Activated T-cell treated with anti-CD3 and anti-CD28 coated beads, Interleukin-2, amount 50 U/mL, for 72 hours (primary cell): Measurements from ENCODE around the gene CCSER1. TPM values are rescaled to one million over a fixed set of nuclear protein-coding genes. Genes with fewer than 3 reads are reported as not detected.
"Not testable (repeated sequence)": the region's sequence is repeated elsewhere in the genome, so short reads cannot be mapped to it uniquely, and the experiment has no call there.

Experiments
- ATAC-seq, 2 donors: fragments of 150-1000 bp; cut with Tn5 transposase; replicated peaks in 1 of 2; 2 replicates each; pipeline ENCODE4 v1.10.0; 2021; ENCODE audit warnings: moderate library complexity in 2 of 2, mild to moderate bottlenecking in 1 of 2
- DNase-seq, 2 donors: peaks; one replicate each; pipeline ENCODE4 v3.0.0; 2021 to 2022; ENCODE audit warnings: mixed read lengths in 1 of 2
- H3K27ac Mint-ChIP-seq: one replicate; pipeline ENCODE4 v1.8.0; 2022; ENCODE audit warnings: mild to moderate bottlenecking, moderate library complexity, mixed read lengths
- H3K27me3 Mint-ChIP-seq: one replicate; pipeline ENCODE4 v1.8.0; 2022; ENCODE audit warnings: low read depth, mixed read lengths
- H3K36me3 Mint-ChIP-seq, 2 donors: one replicate each; pipeline ENCODE4 v1.8.0; 2022; ENCODE audit warnings: mixed read lengths in 2 of 2, mild to moderate bottlenecking in 1 of 2; ENCODE audit not compliant: insufficient read depth in 2 of 2
- H3K4me1 Mint-ChIP-seq: one replicate; pipeline ENCODE4 v1.8.0; 2022; ENCODE audit warnings: low read depth, mixed read lengths
- H3K4me3 Mint-ChIP-seq, 2 donors: one replicate each; pipeline ENCODE4 v1.8.0; 2022; ENCODE audit warnings: mild to moderate bottlenecking in 2 of 2, mixed read lengths in 2 of 2, moderate library complexity in 2 of 2
- H3K9me3 Mint-ChIP-seq, 2 donors: one replicate each; pipeline ENCODE4 v1.8.0; 2022; ENCODE audit warnings: mixed read lengths in 2 of 2
- total RNA-seq, 2 donors: library from RNA; stranded (reverse); gene quantifications; one replicate each; pipeline ENCODE4 v1.2.3, GENCODE V29; 2022

The CCSER1 gene
- total RNA-seq, 2 donors from 2014 or later: 0.09 TPM; not detected in 1

DNA sequence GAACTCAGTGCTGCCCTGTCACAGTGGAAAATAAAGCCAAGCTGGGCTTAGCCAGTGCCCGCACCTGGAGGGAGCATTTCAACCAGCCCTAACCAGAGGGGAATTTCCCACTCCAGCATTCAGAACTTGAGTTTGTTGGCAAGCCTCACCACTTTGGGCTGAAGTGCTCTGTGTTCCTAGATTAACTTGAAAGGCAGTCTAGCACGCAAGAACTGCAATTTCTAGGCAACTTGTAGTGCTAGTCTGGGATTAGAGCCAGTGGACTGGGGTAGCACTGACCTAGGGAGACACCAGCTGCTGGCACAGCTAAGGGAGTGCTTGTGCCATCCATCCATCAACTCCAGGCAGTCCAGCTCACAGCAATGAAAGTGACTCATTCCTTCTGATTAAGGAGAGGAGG lies 1115.9 kb downstream of the CCSER1 start:
- DNase-seq (no peak), ATAC-seq (no peak)
- Mint-ChIP-seq H3K27me3 (no peaks in the 10 kb centered on the region), H3K9me3 (peaks cover 5 to 10% of the 10 kb centered on the region in 2 donors), H3K4me3 (no peak overlapping the region), H3K27ac (no peak overlapping the region), H3K36me3 (no peaks in the 10 kb centered on the region), H3K4me1 (no peaks in the 10 kb centered on the region)

DNA sequence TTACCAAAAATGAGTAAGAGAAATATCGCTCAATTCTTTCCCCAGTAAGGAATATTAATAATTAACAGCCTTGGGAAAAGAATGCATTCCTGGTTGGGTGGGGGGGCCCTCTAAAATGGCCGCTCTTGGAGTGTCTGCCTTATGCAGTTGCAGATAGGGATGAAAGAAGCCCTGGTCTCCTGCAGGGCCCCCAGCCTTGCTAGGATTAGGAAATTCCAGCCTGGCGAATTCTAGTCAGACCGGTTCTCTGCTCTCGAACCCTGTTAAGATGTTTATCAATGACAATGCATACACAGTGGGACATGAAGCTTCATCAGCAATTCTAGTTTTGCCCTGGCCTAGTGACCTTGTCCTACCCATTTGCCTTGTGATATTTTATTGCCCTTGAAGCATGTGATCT lies 1128.8 kb downstream of the CCSER1 start:
- H3K9me3 Mint-ChIP-seq: peaks cover 0 to 5% of the 10 kb centered on the region in 2 donors
- DNase-seq: no peak
- H3K36me3 Mint-ChIP-seq: no peaks in the 10 kb centered on the region
- H3K4me1 Mint-ChIP-seq: no peaks in the 10 kb centered on the region
- no peak for ATAC-seq
- H3K27me3 Mint-ChIP-seq: no peaks in the 10 kb centered on the region
- no peak overlapping the region for H3K27ac Mint-ChIP-seq
- H3K4me3 Mint-ChIP-seq: no peak overlapping the region

DNA sequence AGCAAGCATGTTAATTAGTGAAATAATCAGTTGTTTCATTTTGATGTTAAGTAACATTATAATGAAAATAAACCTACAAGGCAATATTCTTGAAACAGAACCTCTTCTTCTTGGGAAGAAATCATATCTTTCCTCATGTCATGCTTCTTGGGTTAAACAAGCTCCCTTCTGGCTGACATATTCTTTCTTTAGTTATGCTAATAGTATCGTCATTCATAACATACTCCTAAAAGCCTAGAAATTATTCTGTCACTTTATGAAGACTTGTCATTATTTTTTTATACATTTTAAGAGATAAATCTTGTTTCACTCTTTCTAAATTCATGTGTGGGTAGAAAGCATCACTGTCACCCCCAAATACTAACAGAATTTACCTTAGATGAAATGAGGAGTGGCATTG lies 1129.6 kb downstream of the CCSER1 start:
- Mint-ChIP-seq H3K4me3 (no peak overlapping the region), H3K9me3 (peaks cover 0 to 5% of the 10 kb centered on the region in 2 donors)
- ATAC-seq: no peak

DNA sequence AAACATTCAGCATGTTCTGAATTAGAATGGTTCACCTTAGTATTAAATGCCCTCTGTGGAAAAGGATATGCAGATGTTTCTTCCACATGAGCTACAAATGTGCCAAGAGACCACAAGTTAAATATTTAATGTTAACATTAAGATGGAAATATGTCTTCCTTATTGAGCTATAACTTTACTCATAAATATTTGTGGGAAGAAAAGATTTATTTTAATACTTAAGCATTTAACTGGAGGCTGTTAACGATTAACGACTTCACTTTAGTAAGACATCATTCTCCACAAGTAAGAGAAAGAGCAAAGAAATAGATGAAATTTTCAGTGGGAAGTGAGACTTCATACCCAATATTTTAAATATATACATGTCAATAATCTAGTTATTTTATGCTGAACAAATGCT lies 1130.5 kb downstream of the CCSER1 start:
- ATAC-seq: no peak

More for the DNA sequence above, 1129.6 kb downstream of the CCSER1 start:
- H3K27me3 Mint-ChIP-seq: no peaks in the 10 kb centered on the region
- no peaks in the 10 kb centered on the region for H3K4me1 Mint-ChIP-seq
- no peaks in the 10 kb centered on the region for H3K36me3 Mint-ChIP-seq
- DNase-seq: no peak
- no peak overlapping the region for H3K27ac Mint-ChIP-seq

DNA sequence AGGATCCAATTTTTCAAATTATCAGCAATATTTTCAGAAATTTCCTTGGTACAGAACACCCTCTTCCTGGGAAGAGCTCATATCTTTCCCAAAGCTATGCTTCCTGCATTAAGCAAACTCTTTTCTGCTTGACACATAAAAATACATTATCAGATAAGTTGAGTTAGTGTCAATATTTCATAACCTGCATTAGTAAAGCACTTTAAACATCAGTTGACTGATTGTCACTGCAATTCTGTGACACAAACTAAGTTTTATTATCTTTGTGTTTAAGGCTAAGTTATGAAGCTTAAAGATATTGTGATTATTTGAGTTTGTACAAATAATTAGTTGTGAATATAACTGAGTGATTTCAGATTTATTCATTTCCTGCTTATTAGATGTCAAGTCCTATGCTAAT lies 1131.1 kb downstream of the CCSER1 start:
- H3K27me3 Mint-ChIP-seq: no peaks in the 10 kb centered on the region
- H3K27ac Mint-ChIP-seq: no peak overlapping the region
- H3K4me3 Mint-ChIP-seq: no peak overlapping the region
- no peak for DNase-seq
- H3K9me3 Mint-ChIP-seq: peaks cover 0 to 5% of the 10 kb centered on the region in 2 donors
- H3K36me3 Mint-ChIP-seq: no peaks in the 10 kb centered on the region
- ATAC-seq: no peak
- H3K4me1 Mint-ChIP-seq: no peaks in the 10 kb centered on the region

More for the DNA sequence above, 1130.5 kb downstream of the CCSER1 start:
- peaks cover 0 to 5% of the 10 kb centered on the region in 2 donors for H3K9me3 Mint-ChIP-seq
- DNase-seq: no peak
- H3K4me1 Mint-ChIP-seq: no peaks in the 10 kb centered on the region
- no peak overlapping the region for H3K27ac Mint-ChIP-seq
- H3K27me3 Mint-ChIP-seq: no peaks in the 10 kb centered on the region
- H3K4me3 Mint-ChIP-seq: no peak overlapping the region
- no peaks in the 10 kb centered on the region for H3K36me3 Mint-ChIP-seq

DNA sequence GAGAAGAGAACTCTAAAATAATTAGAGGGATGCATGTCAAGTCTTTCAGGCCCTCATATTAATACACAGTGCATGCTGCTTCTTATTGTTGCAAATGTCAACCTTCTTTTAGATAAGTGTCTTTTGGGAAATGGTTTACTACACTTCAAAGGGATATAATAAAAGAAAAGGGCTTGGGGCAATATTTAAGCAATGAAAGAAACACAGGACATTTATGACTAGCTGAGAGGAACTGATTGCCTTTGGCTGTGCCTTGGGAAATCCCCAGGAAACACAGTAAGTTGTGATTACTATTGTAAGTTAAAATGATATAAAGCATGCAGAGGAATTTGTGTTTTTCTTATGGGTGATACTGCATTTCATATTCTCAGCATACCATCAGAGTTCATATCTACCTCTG lies 1140.3 kb downstream of the CCSER1 start:
- DNase-seq (no peak), ATAC-seq (no peak)
- Mint-ChIP-seq H3K27me3 (no peaks in the 10 kb centered on the region), H3K4me1 (no peaks in the 10 kb centered on the region), H3K4me3 (no peak overlapping the region), H3K36me3 (no peaks in the 10 kb centered on the region), H3K9me3 (peaks cover 5 to 6% of the 10 kb centered on the region in 2 donors), H3K27ac (no peak overlapping the region)

DNA sequence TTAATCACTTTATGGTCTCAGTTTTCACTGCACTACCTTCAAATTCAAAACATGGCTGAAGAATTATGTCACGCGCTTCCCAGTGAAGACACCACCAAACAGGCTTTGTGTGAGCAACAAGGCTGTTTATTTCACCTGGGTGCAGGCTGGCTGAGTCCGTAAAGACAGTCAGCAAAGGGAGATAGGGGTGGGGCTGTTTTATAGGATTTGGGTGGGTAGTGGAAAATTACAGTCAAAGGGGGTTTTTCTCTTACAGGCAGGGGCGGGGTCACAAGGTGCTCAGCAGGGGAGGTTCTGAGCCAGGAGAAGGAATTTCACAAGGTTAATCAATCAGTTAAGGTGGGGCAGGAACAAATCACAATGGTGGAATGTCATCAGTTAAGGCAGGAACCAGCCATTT lies 1141.3 kb downstream of the CCSER1 start:
- not testable (repeated sequence) for H3K36me3 Mint-ChIP-seq, H3K4me3 Mint-ChIP-seq, H3K27me3 Mint-ChIP-seq, H3K27ac Mint-ChIP-seq, DNase-seq, ATAC-seq, H3K4me1 Mint-ChIP-seq
- H3K9me3 Mint-ChIP-seq: peaks cover 10 to 13% of the 10 kb centered on the region in 2 donors

- no peak overlapping the region for H3K4me3 Mint-ChIP-seq
- H3K27ac Mint-ChIP-seq: no peak overlapping the region
- ATAC-seq (no peak), DNase-seq (no peak)
- H3K4me1 Mint-ChIP-seq: no peaks in the 10 kb centered on the region
- no peaks in the 10 kb centered on the region for H3K36me3 Mint-ChIP-seq
- peaks cover 11 to 15% of the 10 kb centered on the region in 2 donors for H3K9me3 Mint-ChIP-seq
- no peaks in the 10 kb centered on the region for H3K27me3 Mint-ChIP-seq
Observed at GRCh38 chr4:91268913-91269312, 1141.7 kb downstream of the CCSER1 start.

DNA sequence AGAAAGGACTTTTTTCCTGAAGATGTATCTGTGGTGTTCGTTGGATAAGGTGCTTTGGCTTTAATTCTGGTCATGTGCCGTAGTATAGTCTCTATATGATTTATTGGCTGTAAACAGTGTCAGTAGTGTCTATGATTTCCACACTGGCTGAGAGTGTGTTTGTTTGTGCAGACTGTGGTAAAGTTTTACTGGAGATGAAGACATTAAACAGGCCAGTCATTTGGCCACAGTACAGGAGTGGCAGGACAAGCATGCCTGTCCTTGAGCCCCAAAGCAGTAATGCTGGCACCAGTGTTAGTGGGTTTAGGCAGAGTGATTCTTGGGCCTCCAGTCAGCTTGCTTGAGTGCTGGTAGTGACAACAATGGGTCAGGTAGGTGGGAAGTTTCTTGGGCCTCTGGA lies 1152.7 kb downstream of the CCSER1 start:
- no peaks in the 10 kb centered on the region for H3K4me1 Mint-ChIP-seq
- H3K27ac Mint-ChIP-seq: no peak overlapping the region
- no peak overlapping the region for H3K4me3 Mint-ChIP-seq
- ATAC-seq (no peak), DNase-seq (no peak)
- H3K9me3 Mint-ChIP-seq: peaks cover 5 to 6% of the 10 kb centered on the region in 2 donors
- peaks cover 0 to 4% of the 10 kb centered on the region in 2 donors for H3K36me3 Mint-ChIP-seq
- no peaks in the 10 kb centered on the region for H3K27me3 Mint-ChIP-seq

- Mint-ChIP-seq H3K36me3 (peaks cover 0 to 4% of the 10 kb centered on the region in 2 donors), H3K27me3 (no peaks in the 10 kb centered on the region), H3K4me3 (no peak overlapping the region), H3K9me3 (peaks cover 2 to 6% of the 10 kb centered on the region in 2 donors), H3K4me1 (no peaks in the 10 kb centered on the region), H3K27ac (no peak overlapping the region)
- ATAC-seq (no peak), DNase-seq (no peak)
Observed at GRCh38 chr4:91280551-91281290, 1153.5 kb downstream of the CCSER1 start.

DNA sequence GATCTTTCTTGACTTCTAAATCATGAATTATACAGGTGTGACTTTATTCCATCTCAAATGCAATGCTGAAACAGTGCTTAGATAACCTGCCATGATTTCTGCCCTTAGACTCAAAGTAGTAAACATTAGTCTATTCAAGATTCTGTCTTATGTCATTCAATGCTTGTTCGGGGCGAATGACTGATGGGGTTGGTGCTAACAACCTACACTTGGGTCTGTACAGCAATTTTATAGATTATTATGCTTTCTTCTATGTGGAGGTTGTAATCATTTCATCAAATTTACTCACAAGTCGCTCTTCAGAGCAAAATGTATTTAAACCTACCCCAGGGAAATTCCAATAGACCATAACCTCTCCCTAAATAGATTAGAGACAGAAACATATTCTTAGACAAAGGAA lies 1155.0 kb downstream of the CCSER1 start:
- H3K27me3 Mint-ChIP-seq: no peaks in the 10 kb centered on the region
- no peak for ATAC-seq
- H3K4me3 Mint-ChIP-seq: no peak overlapping the region
- H3K9me3 Mint-ChIP-seq: peaks cover 2 to 6% of the 10 kb centered on the region in 2 donors
- no peak overlapping the region for H3K27ac Mint-ChIP-seq
- H3K4me1 Mint-ChIP-seq: no peaks in the 10 kb centered on the region
- DNase-seq: no peak
- H3K36me3 Mint-ChIP-seq: peaks cover 0 to 4% of the 10 kb centered on the region in 2 donors

DNA sequence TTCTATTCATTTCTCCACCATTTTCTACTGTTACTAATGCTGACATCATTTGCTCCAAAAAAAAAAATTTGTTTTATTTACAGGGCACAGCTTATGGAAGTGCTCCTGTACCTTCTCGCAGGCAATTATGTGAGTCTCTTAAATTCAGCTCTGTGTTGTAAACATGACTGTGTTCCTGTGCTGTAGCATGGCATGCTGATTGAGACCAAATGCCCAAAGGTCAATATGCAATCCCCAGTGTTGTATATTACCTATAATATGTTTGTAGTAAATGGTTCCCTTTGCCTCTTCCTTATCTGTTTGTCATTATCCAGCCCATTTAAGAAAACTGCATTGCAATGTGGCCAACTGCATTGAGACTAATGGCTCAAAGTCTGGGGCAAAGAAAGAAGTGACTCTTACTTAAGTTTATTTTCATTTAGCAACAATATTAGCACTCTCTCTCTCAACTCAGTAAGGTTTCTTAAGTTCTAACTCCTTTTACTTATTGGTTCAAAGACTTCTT lies 1156.6 kb downstream of the CCSER1 start:
- ATAC-seq (no peak), DNase-seq (no peak)
- Mint-ChIP-seq H3K4me1 (no peaks in the 10 kb centered on the region), H3K27me3 (no peaks in the 10 kb centered on the region), H3K36me3 (peaks cover 0 to 4% of the 10 kb centered on the region in 2 donors), H3K27ac (no peak overlapping the region), H3K4me3 (no peak overlapping the region), H3K9me3 (peaks cover 2 to 10% of the 10 kb centered on the region in 2 donors)

- no peak overlapping the region for H3K27ac Mint-ChIP-seq
- no peaks in the 10 kb centered on the region for H3K4me1 Mint-ChIP-seq
- no peaks in the 10 kb centered on the region for H3K27me3 Mint-ChIP-seq
- H3K4me3 Mint-ChIP-seq: no peak overlapping the region
- DNase-seq (no peak), ATAC-seq (no peak)
- peaks cover 0 to 1% of the 10 kb centered on the region in 2 donors for H3K36me3 Mint-ChIP-seq
- H3K9me3 Mint-ChIP-seq: peaks cover 4 to 14% of the 10 kb centered on the region in 2 donors
Observed at GRCh38 chr4:91284480-91284879, 1157.3 kb downstream of the CCSER1 start.

GRCh38 chr4:91285487-91285886 lies 1158.3 kb downstream of the CCSER1 start:
- no peak overlapping the region for H3K4me3 Mint-ChIP-seq
- no peak for DNase-seq

More at GRCh38 chr4:91285487-91285886, 1158.3 kb downstream of the CCSER1 start:
- no peak for ATAC-seq
- no peak overlapping the region for H3K27ac Mint-ChIP-seq
- H3K27me3 Mint-ChIP-seq: no peaks in the 10 kb centered on the region
- peaks cover 0 to 3% of the 10 kb centered on the region in 2 donors for H3K36me3 Mint-ChIP-seq
- H3K9me3 Mint-ChIP-seq: peaks cover 4 to 14% of the 10 kb centered on the region in 2 donors
- no peaks in the 10 kb centered on the region for H3K4me1 Mint-ChIP-seq
